Activated CD4-positive, alpha-beta T cell treated with anti-CD3 and anti-CD28 coated beads, Interleukin-2, amount 50 U/mL, for 16 hours (primary cell): ENCODE data around the gene IGFALS.
"Not testable (repeated sequence)": the region's sequence is repeated elsewhere in the genome, so short reads cannot be mapped to it uniquely, and the experiment has no call there.

Experiments used
- DNase-seq: peaks from one replicate; pipeline ENCODE4 v3.0.0-alpha.2; 2020

Gene IGFALS

DNA sequence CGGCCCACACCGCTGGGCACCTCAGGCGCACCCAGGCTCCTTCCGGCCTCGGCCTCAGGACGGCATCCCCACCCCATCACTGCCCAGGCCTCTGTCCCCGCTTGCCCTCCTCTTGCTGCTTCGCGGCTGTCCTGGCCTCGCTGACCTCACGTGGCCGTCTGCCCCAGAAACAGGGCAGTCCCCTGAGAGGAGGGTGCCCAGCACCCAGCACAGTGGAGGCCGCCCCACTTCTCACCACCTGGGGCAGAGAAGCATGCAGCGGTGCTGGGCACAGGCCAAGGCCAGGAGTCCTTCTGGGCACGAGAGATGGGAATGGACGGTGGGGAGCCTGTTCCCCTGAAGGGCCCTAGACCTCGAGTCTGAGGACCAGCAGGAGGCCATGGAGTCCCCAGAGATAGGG, 24.2 kb upstream of the IGFALS start:
- no peak for DNase-seq

- DNase-seq = no peak
These were observed 23.7 kb upstream of the IGFALS start for GRCh38 chr16:1817276-1817589.

DNA sequence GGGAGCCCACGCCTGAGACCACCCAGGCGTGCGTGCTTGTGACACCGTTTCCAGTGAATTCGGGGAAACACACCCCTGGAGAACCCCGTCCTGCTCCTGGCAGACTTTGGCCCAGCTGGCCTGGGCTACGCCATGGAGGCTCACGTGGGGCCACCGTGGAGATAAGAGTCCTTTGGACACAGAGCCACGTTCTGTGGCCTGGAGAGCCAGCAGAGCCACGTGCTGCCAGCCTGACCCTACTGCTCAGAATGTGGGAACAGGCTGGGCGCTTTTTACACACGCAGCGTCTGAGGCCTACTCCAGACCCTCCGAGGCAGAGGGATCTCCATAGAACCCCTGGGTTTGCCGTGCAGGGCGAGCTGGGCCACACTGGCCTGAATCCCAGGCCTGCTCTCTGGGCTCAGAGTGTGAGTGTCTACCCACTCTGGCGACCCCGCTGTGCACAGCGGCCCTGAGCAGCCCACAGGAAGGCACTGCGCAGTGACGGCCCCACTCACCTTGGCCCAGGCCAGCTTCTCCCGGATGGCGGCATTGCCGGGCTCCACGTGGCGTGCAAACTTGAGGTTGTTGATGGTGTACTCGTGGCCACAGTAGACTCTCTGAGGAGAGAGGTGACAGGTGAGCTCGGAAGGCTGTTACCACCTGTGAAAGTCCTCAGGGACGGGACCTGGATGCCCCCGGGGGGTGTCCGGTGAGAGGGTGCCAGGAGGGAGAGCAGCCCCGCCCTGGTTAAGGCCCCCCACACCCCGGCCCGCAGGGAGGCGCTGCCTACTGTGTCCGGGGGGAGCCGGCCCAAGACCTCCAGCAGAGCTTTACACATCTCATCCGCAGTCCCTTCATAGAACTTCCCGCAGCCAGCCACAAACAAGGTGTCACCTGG, 23.1 kb upstream of the IGFALS start:
- DNase-seq = no peak

DNA sequence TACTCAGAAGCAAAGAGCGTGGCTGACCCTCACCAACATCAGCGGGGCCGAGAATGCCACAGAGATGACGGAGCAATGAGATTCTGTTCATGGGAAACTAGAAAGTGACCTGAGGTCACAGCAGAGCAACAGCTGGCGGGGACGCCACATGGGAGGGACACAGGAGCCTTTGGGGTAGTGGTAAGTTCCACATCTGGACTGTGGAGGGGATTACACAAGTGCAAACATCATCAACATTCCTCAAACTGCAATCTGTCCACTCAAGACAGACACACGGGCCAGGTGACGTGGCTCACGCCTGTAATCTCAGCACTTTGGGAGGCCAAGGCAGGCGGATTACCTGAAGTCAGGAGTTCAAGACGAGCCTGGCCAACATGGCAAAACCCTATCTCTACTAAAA, 22.0 kb upstream of the IGFALS start:
- no peak for DNase-seq

DNA sequence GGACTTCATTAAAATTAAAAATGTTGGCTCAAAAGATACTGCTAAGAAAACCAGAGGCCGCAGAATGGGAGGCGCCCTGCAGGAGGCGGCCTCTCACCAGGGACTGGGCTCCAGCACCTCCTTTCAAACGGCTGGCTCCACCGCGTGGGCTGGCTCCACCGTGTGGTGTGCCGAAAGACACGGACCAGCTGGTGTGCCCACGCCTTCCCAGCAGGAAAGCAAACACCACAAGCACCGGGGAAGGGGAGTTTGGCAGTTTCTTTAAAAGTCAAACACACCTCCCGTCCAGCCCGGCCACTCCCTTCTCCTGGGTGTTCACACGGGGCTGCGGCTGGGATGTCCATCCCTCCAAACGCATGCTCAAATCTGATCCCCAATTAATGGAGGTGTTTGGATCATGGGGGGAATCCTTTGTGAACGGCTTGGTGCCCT, 19.2 kb upstream of the IGFALS start:
- DNase-seq = peak; percentile 48

DNA sequence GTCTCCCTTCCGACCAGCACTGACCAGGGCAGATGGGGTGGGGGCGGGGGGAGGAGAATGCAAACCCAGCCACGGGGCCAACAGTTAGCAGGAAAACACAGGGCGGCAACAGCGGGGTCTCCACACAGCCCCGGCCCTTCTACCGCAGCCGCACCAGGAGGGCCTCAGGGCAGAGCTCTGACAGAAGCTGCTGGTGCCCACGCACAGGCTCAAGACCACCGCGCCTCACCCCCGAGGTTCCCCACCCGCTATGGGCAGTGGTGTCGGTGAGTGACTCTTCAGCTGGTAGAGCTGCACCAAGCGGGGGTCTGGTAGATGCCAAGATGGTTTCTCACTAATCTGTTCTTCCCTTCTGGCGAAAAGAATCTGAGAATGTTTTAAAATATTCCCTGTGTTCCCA, 17.0 kb upstream of the IGFALS start:
- no peak for DNase-seq

GRCh38 chr16:1810106-1810505, 16.6 kb upstream of the IGFALS start:
- no peak for DNase-seq

DNA sequence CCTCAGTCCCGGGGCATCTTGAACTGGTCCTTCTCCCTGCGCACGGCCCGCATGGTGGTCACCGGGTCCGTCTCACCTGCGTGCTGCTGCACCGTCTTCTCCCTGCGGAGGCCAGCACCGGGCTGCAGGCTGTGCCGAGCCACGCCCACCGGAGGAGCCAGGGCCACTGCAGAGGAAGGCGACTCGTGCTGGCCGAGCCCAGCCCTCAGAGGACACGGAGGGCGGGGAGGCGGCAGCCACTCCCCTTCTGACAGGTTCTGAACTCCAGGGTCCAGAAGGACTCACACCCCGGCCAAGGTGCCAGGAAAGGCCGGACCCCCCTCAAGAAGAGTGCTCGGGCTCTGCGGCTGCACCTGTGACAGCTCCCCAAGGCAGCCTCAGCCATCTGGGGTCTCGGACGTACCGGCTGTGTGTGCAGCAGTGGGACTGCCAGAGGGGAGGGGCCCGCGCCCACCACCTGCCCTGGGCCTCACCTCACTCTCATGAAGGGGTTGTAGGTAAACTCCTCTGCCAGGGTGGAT, 15.8 kb upstream of the IGFALS start:
- DNase-seq = no peak

DNA sequence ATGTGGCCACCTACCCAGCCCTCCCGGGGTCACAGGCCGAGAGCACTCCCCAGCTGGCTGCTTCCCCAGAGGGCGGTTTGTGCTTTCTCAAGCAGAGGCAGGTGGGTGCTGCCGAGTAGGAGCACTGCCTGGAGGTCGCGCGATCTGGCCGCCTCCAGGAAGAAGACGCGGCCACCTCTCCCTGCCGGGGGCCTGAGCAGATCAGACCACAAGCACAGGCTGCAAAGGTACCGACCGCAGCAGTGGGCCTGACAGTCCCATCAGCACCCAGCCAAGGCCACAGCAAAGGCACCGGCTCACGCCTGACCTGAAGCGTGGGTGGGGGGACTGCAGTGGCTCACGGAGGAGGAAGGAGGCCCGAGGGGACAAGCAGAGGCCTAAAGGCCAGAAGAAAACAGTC, 15.2 kb upstream of the IGFALS start:
- DNase-seq = no peak

DNA sequence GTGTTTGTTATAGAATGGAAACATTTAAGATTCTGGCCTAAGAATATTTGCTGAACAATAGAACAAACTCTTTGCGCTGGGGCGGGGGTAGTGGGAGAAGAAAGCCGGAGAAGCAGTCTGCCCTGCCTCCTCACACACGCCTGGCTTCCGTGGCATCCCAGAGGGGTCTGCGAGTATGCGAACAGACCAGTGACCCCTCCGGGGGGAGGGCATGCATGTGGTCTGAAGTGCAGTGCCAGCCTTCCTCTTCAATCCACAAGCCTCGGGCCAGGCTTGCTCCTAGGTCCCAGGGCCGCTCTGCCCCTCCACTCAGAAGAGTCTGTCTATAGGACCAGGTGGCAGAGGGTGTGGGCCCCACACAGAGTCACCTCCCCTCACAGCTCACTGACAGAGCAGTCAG, 14.1 kb upstream of the IGFALS start:
- no peak for DNase-seq

DNA sequence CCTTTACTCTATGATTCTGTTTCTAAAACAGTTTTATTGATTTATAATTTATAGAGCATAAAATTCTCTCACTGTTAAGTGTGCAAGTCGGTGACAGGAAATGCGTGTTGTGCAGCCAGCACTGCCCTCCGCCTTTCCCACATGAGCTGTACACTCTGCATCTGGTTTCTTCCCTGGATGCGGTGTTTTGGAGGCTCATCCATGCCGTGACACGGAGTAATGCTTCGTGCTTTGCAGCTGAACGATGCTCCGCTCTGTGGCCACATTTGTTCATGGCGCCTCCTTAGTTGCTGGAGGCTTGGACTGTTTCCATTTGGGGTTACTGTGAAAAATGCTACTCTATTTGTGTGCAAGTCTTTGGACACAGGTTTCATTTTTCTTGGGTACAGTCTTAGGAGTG, 7.2 kb upstream of the IGFALS start:
- DNase-seq = no peak

GRCh38 chr16:1799263-1799662, 5.8 kb upstream of the IGFALS start:
- not testable (repeated sequence) for DNase-seq

DNA sequence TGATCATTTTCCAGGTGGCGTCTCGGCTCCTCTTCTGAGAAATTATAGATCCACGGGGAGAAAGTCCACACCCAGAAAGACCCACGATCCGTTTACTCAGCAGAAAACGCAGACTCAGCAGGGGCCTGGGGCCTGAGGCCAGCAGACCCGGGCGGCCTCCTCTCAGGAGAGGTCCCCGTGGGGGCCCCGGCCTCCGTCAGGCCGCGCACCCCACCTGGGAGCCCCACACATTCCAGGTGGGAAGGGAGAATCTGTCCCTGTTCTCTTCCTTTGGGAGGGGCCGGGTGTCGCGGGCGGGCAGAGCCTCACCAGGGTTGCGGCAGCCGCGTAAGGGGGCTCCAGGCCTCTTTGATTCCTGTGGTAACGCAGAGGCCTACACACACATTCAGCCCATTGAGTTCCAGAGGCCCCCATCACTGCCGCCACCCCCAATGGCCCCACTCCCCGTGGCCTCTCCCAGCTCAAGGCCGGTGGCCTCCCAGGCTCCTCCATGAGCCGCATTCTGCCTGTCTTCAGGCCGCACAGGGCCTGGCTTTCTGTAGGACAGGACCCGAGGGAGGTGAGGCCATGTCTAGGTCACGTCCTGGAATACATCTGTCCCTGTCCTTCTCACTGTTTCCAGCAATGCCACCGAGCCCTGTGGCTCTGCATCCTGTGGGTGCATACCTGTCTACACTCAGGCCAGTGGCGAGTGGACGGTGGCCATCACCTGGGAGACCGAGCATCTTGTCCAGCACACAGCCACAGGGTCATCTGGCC, 1.6 kb upstream of the IGFALS start:
- no peak for DNase-seq

DNA sequence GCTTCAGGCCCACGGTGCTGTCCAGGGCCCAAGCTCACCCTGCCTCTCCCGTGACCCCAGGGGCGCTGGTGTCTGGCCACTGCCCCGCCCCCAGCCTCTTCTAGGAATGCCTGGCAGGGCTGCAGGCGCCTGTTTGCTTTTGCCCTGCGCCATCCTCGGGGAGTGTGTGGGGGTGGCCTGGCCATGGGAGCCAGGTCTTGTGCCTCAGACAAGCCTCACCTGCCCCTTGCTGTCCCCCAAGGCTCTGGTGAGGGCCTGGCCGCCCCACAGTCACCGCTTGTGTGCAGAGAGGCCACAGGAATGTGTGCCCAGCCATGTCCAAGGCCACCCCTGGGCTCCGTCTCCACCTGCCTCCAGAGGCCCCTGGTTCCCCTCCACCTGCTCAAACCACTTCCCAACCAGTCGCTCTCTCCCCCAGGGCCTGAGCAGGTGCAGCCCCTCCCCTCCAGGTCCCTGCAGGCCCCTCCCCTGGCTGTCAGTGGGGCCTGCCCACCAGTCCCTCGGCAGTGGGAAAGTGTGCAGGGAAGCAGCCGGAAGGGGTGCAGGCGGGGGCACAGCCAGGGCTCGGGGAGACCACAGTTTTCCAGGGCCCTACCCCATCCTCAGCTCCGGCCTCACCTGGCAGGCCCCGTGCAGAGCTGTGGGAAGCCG, 841 bp upstream of the IGFALS start:
- DNase-seq = no peak

- no peak for DNase-seq
These were observed 498 bp downstream of the IGFALS start for GRCh38 chr16:1792836-1793577.

- no peak for DNase-seq
These were observed 1.3 kb downstream of the IGFALS start for GRCh38 chr16:1791943-1792812.

DNA sequence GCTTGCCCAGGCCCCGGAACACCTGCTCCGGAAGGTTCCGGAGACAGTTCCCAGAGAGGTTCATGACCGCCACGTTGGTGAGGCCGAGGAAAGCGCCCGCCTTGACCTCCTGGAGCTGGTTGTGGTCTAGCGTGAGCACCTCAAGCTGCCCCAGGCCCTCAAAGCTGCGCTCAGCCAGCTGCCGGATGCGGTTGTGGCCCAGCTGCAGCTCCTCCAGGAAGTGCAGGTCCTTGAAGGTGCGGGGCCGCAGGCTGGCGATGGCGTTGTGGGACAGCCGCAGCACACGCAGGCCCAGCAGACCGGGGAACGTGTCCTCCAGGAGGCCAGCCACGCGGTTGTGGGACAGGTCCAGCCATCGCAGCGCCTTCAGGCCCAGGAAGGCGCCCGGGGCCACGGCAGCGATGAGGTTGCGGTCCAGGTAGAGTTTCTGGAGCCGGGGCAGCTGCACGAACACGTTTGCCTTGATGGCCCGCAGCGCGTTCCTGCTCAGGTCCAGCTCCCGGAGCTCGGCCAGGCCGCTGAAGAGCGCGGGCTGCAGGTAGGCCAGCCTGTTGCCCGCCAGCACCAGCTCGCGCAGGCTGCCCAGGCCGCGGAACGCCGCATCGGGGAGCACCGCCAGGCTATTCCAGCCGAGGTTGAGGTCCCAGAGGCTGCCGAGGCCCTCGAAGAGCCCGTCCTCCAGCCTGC, 2.1 kb downstream of the IGFALS start:
- no peak for DNase-seq

GRCh38 chr16:1790611-1791255, 2.8 kb downstream of the IGFALS start:
- DNase-seq = no peak

GRCh38 chr16:1790261-1790610, 3.3 kb downstream of the IGFALS start:
- DNase-seq = no peak

DNA sequence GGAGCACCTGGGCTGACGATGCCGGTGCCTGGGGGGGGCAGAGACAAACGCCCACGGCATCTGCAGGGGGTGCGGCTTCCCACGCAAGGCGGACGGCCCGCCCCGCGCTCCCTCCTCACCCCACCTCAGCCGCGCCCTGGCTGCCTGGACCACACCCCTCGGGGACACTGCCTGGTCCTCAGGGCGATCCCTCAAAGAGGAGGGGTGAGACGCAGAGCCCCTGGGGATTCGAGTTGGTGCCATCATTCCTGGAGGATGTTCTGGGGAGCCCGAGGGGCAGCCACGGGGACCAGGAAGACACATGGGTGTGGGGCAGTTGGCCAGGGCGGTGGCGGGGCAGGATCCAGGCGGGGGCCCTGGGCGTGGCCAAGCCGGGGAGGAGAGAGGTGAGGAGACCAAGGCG, 3.9 kb downstream of the IGFALS start:
- no peak for DNase-seq

- DNase-seq = no peak
These were observed 4.8 kb downstream of the IGFALS start for GRCh38 chr16:1788708-1789100.
